Uterus (tissue), 2 donors: ENCODE measurements around the gene RBM25.
"Not testable (repeated sequence)": the region's sequence is repeated elsewhere in the genome, so short reads cannot be mapped to it uniquely, and the experiment has no call there.

Experiments
- POLR2A ChIP-seq, 2 donors: fragments of 450-650 bp; IDR thresholded peaks; one replicate each; pipeline ENCODE4 v1.6.1; 2016; ENCODE audit warnings: antibody characterized with exemption in 2 of 2, mild to moderate bottlenecking in 1 of 2, moderate library complexity in 1 of 2
- TF ChIP-seq, protein P1 (sequence below), 4 experiments: fragments of 200-600 bp in 2 of 4; fragments of 450-650 bp in 2 of 4; sonication (generic) in 2 of 4; IDR thresholded peaks; one replicate each; pipeline ENCODE4 v1.5.1; 2016 to 2019; ENCODE audit warnings: antibody characterized with exemption in 4 of 4, mild to moderate bottlenecking in 2 of 4, moderate library complexity in 1 of 4

DNA sequence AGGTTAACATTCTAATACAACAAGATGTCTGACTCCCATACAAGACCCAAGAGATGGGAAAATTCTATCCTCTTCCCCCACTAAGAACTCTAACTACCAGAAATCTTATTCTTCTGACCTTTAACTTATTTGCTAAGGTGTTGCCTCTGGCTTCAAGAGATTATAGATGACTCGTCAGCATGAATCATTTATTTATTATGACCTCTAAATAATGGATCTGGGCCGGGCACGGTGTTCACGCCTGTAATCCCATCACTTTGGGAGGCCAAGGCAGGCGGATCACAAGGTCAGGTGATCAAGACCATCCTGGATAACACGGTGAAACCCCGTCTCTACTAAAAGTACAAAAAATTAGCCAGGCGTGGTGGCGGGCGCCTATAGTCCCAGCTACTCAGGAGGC is 42.3 kb upstream of the RBM25 start:
- TF ChIP-seq, protein P1, sequence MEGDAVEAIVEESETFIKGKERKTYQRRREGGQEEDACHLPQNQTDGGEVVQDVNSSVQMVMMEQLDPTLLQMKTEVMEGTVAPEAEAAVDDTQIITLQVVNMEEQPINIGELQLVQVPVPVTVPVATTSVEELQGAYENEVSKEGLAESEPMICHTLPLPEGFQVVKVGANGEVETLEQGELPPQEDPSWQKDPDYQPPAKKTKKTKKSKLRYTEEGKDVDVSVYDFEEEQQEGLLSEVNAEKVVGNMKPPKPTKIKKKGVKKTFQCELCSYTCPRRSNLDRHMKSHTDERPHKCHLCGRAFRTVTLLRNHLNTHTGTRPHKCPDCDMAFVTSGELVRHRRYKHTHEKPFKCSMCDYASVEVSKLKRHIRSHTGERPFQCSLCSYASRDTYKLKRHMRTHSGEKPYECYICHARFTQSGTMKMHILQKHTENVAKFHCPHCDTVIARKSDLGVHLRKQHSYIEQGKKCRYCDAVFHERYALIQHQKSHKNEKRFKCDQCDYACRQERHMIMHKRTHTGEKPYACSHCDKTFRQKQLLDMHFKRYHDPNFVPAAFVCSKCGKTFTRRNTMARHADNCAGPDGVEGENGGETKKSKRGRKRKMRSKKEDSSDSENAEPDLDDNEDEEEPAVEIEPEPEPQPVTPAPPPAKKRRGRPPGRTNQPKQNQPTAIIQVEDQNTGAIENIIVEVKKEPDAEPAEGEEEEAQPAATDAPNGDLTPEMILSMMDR (IDR thresholded peaks at IDR 0.05): not testable (repeated sequence)
- TF ChIP-seq POLR2A (IDR thresholded peaks at IDR 0.05): not testable (repeated sequence)
